NB4 (cell line): Measurements from ENCODE around the gene KRTAP12-3.
"Not testable (repeated sequence)": the region's sequence is repeated elsewhere in the genome, so short reads cannot be mapped to it uniquely, and the experiment has no call there.

Source experiments
- DNase-seq: peaks from one replicate; pipeline ENCODE4 v3.0.0; 2010; ENCODE audit warnings: low read depth
- H3K4me3 ChIP-seq: one replicate; pipeline ENCODE4 v1.5.1; 2011; ENCODE audit warnings: mild to moderate bottlenecking, low read depth, low read length, moderate library complexity
- MAX ChIP-seq: IDR thresholded peaks from 2 replicates; pipeline ENCODE4 v1.6.1; 2011; ENCODE audit warnings: low read depth, low read length
- MYC ChIP-seq: IDR thresholded peaks from 2 replicates; pipeline ENCODE4 v1.6.1; 2011; ENCODE audit warnings: low read depth, low read length
- POLR2A ChIP-seq: IDR thresholded peaks from 2 replicates; pipeline ENCODE4 v1.6.1; 2011; ENCODE audit warnings: mild to moderate bottlenecking; ENCODE audit not compliant: insufficient read length; ENCODE audit errors: extremely low read depth
- TF ChIP-seq, protein P1 (sequence below): IDR thresholded peaks from one replicate; pipeline ENCODE4 v1.5.1; 2012; ENCODE audit warnings: low read depth, low read length

KRTAP12-3 gene

DNA sequence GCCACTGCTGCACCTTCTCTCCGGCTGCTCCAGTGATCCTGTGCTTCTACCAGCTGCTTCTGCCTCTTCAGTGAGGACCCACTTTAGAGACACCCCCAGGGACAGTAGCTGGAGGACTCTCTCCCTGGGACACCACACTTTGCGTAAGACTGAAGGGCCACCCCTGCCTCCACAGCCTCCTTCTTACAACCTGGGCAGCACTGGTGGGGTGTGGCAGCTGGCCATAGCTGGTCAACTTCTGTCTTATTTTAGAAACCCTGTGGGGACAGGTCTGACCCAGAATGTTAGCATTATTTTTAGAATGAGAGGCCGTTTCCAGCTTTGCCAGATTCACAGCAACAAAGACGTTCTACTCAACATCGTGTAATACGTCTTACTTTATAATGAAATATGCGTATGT, 32.0 kb upstream of the KRTAP12-3 start:
- no peak for DNase-seq
- no peak overlapping the region for H3K4me3 ChIP-seq
- TF ChIP-seq, protein P1, sequence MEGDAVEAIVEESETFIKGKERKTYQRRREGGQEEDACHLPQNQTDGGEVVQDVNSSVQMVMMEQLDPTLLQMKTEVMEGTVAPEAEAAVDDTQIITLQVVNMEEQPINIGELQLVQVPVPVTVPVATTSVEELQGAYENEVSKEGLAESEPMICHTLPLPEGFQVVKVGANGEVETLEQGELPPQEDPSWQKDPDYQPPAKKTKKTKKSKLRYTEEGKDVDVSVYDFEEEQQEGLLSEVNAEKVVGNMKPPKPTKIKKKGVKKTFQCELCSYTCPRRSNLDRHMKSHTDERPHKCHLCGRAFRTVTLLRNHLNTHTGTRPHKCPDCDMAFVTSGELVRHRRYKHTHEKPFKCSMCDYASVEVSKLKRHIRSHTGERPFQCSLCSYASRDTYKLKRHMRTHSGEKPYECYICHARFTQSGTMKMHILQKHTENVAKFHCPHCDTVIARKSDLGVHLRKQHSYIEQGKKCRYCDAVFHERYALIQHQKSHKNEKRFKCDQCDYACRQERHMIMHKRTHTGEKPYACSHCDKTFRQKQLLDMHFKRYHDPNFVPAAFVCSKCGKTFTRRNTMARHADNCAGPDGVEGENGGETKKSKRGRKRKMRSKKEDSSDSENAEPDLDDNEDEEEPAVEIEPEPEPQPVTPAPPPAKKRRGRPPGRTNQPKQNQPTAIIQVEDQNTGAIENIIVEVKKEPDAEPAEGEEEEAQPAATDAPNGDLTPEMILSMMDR = no peak
- TF ChIP-seq POLR2A (no peak), MAX (no peak), MYC (no peak)

DNA sequence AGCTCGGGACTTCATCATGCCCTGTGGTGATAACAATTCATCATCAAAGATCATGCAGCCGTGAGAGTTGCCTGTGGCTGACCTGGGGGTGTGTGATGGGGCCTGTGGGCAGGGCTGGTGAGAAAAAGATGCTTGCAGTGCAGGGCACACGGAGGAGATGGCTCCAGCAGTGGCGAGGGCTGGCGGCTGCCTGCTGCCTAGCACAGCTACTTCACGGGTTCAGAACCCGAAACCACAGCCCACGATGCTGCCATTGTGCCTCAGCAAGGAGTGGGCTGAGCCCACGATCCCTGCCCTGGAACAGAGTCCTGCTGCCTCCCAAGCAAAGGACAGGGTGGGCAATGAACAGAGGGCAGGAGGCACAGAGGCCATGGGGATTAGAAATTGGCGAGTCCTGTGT, 31.5 kb upstream of the KRTAP12-3 start:
- DNase-seq = no peak
- TF ChIP-seq, protein P1 = no peak
- TF ChIP-seq MAX = no peak
- no peak for TF ChIP-seq POLR2A
- no peak for TF ChIP-seq MYC
- no peak overlapping the region for H3K4me3 ChIP-seq

DNA sequence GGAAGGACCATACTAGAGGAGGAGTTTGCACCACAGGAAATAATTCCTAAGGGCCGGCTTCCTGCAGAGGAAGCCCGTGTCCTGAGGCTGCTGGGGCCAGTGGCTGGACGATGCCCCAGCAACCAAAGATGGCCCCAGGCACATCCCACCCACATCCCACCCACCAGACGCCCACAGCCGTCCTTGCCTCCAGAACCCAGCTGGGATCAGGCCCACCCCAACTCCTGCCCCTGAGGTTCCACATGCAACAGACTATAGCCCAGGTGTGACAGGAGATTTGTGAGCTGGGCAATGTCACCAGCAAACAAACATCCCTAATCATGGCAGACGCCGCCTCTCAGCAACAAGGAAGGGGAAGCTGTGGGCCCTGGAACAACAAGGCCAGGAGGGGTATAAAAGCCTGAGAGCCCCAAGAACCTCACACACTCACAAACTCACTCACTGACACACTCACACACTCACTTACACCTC, 31.0 kb upstream of the KRTAP12-3 start, which contains the start of gene KRTAP10-9:
TSS of gene KRTAP10-9 (plus strand) at position 421 of the 471 bp plus-strand sequence. CDS start 79 bp downstream, outside the sequence.
- DNase-seq = no peak
- no peak within 1 kb of the TSS for H3K4me3 ChIP-seq
- TF ChIP-seq POLR2A (no peak), MYC (no peak), MAX (no peak)
- TF ChIP-seq, protein P1 = no peak

- H3K4me3 ChIP-seq, DNase-seq: not testable (repeated sequence)
Observed at GRCh38 chr21:44627181-44627822, 30.4 kb upstream of the KRTAP12-3 start.

- H3K4me3 ChIP-seq, DNase-seq: not testable (repeated sequence)
Observed at GRCh38 chr21:44627831-44628233, 29.9 kb upstream of the KRTAP12-3 start.

- TF ChIP-seq, protein P1 = no peak
- TF ChIP-seq MYC = no peak
- no peak for TF ChIP-seq MAX
- no peak for TF ChIP-seq POLR2A
- no peak overlapping the region for H3K4me3 ChIP-seq
- no peak for DNase-seq
Observed at GRCh38 chr21:44628707-44629391, 28.9 kb upstream of the KRTAP12-3 start.

- TF ChIP-seq, protein P1 = no peak
- TF ChIP-seq MAX = no peak
- TF ChIP-seq MYC = no peak
- no peak for TF ChIP-seq POLR2A
- H3K4me3 ChIP-seq = no peak overlapping the region
- DNase-seq = no peak
Observed at GRCh38 chr21:44630440-44630839, 27.3 kb upstream of the KRTAP12-3 start.
